Upper lobe of right lung (tissue), 1 donor: ENCODE measurements around the gene PGA5. TPM values are rescaled to one million over a fixed set of nuclear protein-coding genes. Genes with fewer than 3 reads are reported as not detected.
"Not testable (repeated sequence)": the region's sequence is repeated elsewhere in the genome, so short reads cannot be mapped to it uniquely, and the experiment has no call there.

ENCODE experiments used
- ATAC-seq: fragments of 200-7000 bp; cut with Tn5 transposase; one replicate; pipeline ENCODE4 v1.9.1; 2020; ENCODE audit warnings: mild to moderate bottlenecking, moderate library complexity
- DNase-seq: peaks from one replicate; pipeline ENCODE4 v3.0.0-alpha.2; 2020
- H3K27ac ChIP-seq: fragments of 200-600 bp; one replicate; pipeline ENCODE4 v1.8.0; 2022
- H3K27me3 ChIP-seq: fragments of 200-600 bp; one replicate; pipeline ENCODE4 v1.8.0; 2022; ENCODE audit warnings: mild to moderate bottlenecking
- H3K36me3 ChIP-seq: fragments of 200-600 bp; one replicate; pipeline ENCODE4 v1.8.0; 2022
- H3K4me1 ChIP-seq: fragments of 200-600 bp; one replicate; pipeline ENCODE4 v1.8.0; 2022
- H3K4me3 ChIP-seq: fragments of 200-600 bp; one replicate; pipeline ENCODE4 v1.8.0; 2022; ENCODE audit warnings: mild to moderate bottlenecking
- H3K9me3 ChIP-seq: fragments of 200-600 bp; one replicate; pipeline ENCODE4 v1.8.0; 2022
- intact Hi-C: fragments of 100-400 bp; cut with DNase I; formaldehyde crosslinking; loops from one replicate; pipeline ENCODE4 v1.11.0; 2022
- total RNA-seq: library from RNA; stranded (reverse); fragmentation: NEBNext Ultra II Directional; extraction: Animal tissue kit (Norgen Biotek cat#: 25700); gene quantifications from one replicate; pipeline ENCODE4 v1.2.1, GENCODE V29; 2021
- TF ChIP-seq, protein P1 (sequence below): fragments of 200-600 bp; IDR thresholded peaks from one replicate; pipeline ENCODE4 v1.8.0; 2022; ENCODE audit warnings: antibody characterized with exemption
- donor health status: DM: no; HTN: yes; CAD: no; lungs with severe emphysema.

Gene PGA5
- total RNA-seq, 1 donor from 2014 or later = not detected

DNA sequence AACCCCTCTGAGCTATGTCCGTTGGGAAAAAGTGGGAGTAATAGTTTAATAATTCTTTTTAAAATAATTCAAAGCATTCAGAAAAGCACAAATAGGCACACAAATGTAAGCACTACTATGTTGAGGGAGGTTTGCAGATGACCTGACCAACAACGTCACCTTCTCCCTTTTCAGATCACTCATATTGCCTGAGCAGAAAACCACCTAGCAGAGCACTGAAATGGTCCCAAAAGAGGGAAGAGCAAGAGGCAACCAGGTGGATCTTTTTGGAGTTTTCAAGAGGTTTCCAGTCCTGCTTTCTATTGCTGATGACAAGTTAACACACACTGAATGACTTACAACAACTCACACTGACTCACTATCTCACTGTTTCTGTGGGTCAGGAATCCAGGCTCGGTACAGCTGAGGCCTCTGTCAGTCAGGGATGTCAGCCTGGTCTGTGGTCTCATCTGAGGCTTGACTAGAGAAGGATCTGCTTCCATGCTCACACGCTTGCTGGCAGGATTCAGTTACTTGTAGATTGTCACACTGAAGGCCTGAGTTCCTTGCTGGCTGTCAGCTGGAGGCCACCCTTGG is 41.9 kb upstream of the PGA5 start:
- H3K27ac ChIP-seq = no peak overlapping the region
- H3K9me3 ChIP-seq = no peaks in the 10 kb centered on the region
- H3K36me3 ChIP-seq = no peaks in the 10 kb centered on the region
- H3K27me3 ChIP-seq = no peaks in the 10 kb centered on the region
- intact Hi-C loops = no loop called here
- DNase-seq = no peak
- no peak overlapping the region for H3K4me3 ChIP-seq
- H3K4me1 ChIP-seq = no peaks in the 10 kb centered on the region
- TF ChIP-seq, protein P1, sequence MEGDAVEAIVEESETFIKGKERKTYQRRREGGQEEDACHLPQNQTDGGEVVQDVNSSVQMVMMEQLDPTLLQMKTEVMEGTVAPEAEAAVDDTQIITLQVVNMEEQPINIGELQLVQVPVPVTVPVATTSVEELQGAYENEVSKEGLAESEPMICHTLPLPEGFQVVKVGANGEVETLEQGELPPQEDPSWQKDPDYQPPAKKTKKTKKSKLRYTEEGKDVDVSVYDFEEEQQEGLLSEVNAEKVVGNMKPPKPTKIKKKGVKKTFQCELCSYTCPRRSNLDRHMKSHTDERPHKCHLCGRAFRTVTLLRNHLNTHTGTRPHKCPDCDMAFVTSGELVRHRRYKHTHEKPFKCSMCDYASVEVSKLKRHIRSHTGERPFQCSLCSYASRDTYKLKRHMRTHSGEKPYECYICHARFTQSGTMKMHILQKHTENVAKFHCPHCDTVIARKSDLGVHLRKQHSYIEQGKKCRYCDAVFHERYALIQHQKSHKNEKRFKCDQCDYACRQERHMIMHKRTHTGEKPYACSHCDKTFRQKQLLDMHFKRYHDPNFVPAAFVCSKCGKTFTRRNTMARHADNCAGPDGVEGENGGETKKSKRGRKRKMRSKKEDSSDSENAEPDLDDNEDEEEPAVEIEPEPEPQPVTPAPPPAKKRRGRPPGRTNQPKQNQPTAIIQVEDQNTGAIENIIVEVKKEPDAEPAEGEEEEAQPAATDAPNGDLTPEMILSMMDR = no peak
- ATAC-seq = no peak

GRCh38 chr11:61201476-61201875 is 39.5 kb upstream of the PGA5 start:
- intact Hi-C loops = no loop called here
- no peaks in the 10 kb centered on the region for H3K36me3 ChIP-seq
- TF ChIP-seq, protein P1 = no peak
- no peak overlapping the region for H3K27ac ChIP-seq
- no peaks in the 10 kb centered on the region for H3K9me3 ChIP-seq
- H3K4me1 ChIP-seq = no peaks in the 10 kb centered on the region
- H3K27me3 ChIP-seq = no peaks in the 10 kb centered on the region
- no peak overlapping the region for H3K4me3 ChIP-seq
- no peak for DNase-seq
- no peak for ATAC-seq

DNA sequence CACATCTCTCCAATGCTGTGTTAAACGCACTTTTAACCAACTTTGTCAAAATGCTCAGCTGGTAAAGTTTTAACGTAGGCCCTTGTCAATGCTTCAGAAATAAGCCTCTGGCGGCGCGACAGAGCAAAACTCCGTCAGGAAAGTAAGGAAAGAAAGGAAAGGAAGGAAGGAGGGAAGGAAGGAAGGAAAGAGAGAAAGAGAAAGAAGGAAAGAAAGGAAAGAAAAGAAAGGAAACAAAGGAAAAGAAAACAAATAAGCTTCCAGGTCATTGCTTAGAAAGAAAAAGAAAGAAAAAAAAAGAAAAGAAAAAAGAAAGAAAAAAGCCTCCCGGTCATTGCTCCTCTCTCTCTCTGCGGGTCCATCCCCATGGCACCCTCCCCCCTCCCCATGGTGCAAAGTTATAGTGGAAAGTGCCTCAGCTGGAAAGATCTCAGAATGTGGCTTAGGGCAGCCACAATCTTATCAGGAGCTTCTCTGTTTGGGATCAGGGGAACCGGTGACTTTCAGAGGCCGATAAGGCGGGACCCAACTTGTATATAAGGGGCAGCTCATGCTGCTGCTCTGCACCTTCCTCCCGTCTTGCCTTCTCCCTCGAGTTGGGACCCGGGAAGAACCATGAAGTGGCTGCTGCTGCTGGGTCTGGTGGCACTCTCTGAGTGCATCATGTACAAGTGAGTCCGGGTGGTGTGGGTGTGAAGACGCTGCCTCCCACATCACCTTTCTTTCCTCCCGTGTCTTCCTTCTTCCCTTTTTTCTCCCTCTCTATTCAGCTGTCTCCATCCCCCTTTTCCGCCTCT is 37.8 kb upstream of the PGA5 start, which contains the start of gene PGA3:
PGA3 (plus strand) TSS at position 566 of the 797 bp plus-strand sequence; CDS start at position 616, 50 bp downstream.
- ATAC-seq, H3K4me1 ChIP-seq, intact Hi-C loops, H3K9me3 ChIP-seq, DNase-seq, H3K27me3 ChIP-seq, H3K36me3 ChIP-seq, H3K4me3 ChIP-seq, H3K27ac ChIP-seq: not testable (repeated sequence)

DNA sequence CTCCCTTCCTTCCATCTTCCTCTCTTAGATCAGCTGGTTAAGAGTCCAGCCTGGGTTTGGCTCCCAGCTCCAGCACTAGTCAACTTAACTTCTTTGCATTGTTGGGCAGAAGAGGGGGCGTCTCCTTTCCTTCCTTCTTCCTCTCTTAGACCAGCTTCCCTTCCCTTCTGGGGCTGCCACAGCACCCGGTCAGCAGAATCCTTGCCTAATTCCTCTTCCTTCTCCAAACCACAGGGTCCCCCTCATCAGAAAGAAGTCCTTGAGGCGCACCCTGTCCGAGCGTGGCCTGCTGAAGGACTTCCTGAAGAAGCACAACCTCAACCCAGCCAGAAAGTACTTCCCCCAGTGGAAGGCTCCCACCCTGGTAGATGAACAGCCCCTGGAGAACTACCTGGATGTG is 37.1 kb upstream of the PGA5 start:
- H3K27me3 ChIP-seq, H3K4me1 ChIP-seq, H3K27ac ChIP-seq, H3K36me3 ChIP-seq, DNase-seq, intact Hi-C loops, H3K4me3 ChIP-seq, H3K9me3 ChIP-seq: not testable (repeated sequence)
- peak; percentile 80 for ATAC-seq

- H3K4me1 ChIP-seq, H3K36me3 ChIP-seq, DNase-seq, ATAC-seq, H3K27me3 ChIP-seq, intact Hi-C loops, H3K9me3 ChIP-seq, H3K4me3 ChIP-seq, H3K27ac ChIP-seq: not testable (repeated sequence)
These were observed 36.4 kb upstream of the PGA5 start for GRCh38 chr11:61204502-61205059.

GRCh38 chr11:61207636-61208310 is 33.2 kb upstream of the PGA5 start:
- DNase-seq, intact Hi-C loops, H3K27me3 ChIP-seq, H3K4me1 ChIP-seq, H3K9me3 ChIP-seq, ATAC-seq, H3K4me3 ChIP-seq, H3K36me3 ChIP-seq, H3K27ac ChIP-seq: not testable (repeated sequence)

- ATAC-seq, H3K4me3 ChIP-seq, H3K9me3 ChIP-seq, H3K36me3 ChIP-seq, H3K27me3 ChIP-seq, H3K4me1 ChIP-seq, H3K27ac ChIP-seq, intact Hi-C loops, DNase-seq: not testable (repeated sequence)
These were observed 30.3 kb upstream of the PGA5 start for GRCh38 chr11:61210629-61211028.

- H3K27ac ChIP-seq, H3K27me3 ChIP-seq, H3K4me3 ChIP-seq, H3K36me3 ChIP-seq, ATAC-seq, H3K9me3 ChIP-seq, DNase-seq, intact Hi-C loops, H3K4me1 ChIP-seq: not testable (repeated sequence)
These were observed 29.5 kb upstream of the PGA5 start for GRCh38 chr11:61211327-61211952.

DNA sequence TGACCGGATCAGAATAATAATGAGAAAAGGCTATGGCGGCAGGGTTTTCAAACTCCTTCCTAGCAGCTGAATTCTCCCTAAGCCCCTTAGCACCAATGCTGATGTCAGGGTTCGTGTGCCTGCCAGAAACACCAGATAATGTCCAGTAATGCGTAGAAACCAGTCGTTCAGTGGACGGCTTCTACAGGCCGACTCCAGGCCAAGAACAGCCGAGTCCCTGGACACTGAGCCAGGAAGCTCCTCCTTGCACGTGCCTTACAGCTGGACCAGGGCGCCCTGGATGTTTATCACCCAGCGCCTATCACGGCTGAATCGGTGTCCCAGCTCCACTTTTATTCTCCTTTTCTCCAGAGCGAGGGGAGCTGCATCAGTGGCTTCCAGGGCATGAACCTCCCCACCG is 28.8 kb upstream of the PGA5 start:
- H3K4me3 ChIP-seq, intact Hi-C loops, H3K4me1 ChIP-seq, DNase-seq, ATAC-seq, H3K9me3 ChIP-seq, H3K27ac ChIP-seq, H3K27me3 ChIP-seq, H3K36me3 ChIP-seq: not testable (repeated sequence)

DNA sequence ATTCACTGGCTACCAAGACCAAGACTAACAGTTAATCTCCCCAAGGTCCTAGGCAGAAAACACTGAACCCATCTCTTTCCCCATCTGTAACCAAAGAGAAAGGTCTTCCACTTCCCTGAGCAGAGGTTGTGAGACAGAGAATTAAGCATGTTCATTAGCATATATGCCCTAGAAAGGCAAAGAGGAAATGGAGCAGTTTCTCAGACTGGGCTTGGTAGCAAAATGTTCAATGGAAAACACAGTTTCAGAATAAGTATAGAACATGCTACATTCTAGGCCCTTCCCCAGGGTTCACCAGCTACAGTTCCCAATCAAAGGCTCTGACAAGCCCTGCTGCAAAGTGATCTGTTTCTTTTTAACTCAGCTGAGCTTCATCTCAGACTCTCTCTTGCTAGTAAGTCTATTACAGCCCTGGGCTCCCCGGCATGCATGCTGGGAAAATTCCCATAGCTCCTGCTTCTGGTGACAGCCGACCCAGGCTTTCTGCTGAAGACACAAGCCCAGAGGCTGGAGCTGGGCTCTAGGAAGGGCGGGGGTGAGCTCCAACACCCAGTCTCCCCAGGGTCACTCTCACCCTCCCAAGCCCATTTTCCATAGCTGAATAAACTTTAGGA is 27.2 kb upstream of the PGA5 start:
- H3K4me1 ChIP-seq, H3K36me3 ChIP-seq, H3K9me3 ChIP-seq, H3K27ac ChIP-seq, ATAC-seq, DNase-seq, H3K4me3 ChIP-seq, H3K27me3 ChIP-seq, intact Hi-C loops: not testable (repeated sequence)

GRCh38 chr11:61218306-61218705 is 22.7 kb upstream of the PGA5 start:
- H3K36me3 ChIP-seq, DNase-seq, ATAC-seq, H3K27ac ChIP-seq, H3K4me1 ChIP-seq, H3K27me3 ChIP-seq, intact Hi-C loops, H3K9me3 ChIP-seq, H3K4me3 ChIP-seq: not testable (repeated sequence)
